GM20431 (cell line): ENCODE results near the gene MYO9A.

Experiments
- in situ Hi-C: fragments of 300-500 bp; cut with MseI, MboI; formaldehyde crosslinking; loops from one replicate; pipeline ENCODE4 v1.15.0; 2020; ENCODE audit warnings: low sequenced_read_pairs; ENCODE audit not compliant: unreplicated experiment

Gene MYO9A

DNA sequence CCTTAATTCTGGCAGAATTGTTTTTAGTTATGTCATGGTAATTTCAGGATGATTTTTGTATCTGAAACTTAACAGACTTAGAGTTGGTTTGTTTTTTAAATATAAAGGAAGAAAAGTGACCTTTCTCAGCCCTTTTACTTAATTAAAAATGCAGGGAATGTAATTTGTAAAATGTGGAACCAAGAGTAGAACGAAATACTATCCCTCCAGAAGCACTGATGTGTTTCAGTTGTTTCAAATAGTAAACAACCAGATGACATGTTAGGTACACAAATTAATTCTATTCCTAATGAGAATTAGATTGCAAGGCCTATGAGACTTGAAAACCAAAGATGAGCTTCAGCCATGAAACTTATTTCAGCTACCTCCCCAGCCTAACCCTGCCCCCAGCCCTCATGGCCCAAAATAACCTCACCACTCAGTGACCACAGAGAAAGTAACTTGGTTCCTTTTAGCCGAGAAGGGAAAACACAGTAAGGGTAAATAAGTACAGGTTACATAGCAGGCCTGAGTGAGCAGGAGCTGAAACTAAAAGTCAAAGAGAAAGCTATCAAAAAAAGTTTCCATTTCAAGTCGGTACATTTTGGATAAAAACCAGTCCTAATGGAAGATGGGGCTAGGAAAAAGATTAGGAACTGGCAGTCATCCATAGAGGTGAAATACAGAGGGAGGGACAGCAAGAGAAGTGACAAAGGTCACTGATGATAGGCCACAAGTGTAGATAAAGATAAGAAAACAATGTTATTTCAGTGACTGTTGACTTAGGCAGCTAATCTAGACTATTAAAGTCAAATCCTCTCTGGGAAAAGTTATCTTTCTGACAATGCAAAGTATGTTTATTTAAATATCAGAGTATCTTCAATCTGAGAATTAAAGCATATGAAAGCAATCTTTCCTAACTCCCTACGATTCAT is 23.5 kb upstream of the MYO9A start:
- in situ Hi-C loops: no loop called here

GRCh38 chr15:72140088-72140487 is 22.1 kb upstream of the MYO9A start:
- in situ Hi-C loops: no loop called here

DNA sequence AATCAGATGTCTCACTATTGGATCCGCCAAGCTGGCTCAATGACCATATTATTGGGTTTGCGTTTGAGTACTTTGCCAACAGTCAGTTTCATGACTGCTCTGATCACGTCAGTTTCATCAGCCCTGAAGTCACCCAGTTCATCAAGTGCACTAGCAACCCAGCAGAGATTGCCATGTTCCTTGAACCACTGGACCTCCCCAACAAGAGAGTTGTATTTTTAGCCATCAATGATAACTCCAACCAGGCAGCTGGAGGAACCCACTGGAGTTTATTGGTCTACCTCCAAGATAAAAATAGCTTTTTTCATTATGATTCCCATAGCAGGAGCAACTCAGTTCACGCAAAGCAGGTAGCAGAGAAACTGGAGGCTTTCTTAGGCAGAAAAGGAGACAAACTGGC is 21.7 kb upstream of the MYO9A start:
- in situ Hi-C loops: no loop called here

DNA sequence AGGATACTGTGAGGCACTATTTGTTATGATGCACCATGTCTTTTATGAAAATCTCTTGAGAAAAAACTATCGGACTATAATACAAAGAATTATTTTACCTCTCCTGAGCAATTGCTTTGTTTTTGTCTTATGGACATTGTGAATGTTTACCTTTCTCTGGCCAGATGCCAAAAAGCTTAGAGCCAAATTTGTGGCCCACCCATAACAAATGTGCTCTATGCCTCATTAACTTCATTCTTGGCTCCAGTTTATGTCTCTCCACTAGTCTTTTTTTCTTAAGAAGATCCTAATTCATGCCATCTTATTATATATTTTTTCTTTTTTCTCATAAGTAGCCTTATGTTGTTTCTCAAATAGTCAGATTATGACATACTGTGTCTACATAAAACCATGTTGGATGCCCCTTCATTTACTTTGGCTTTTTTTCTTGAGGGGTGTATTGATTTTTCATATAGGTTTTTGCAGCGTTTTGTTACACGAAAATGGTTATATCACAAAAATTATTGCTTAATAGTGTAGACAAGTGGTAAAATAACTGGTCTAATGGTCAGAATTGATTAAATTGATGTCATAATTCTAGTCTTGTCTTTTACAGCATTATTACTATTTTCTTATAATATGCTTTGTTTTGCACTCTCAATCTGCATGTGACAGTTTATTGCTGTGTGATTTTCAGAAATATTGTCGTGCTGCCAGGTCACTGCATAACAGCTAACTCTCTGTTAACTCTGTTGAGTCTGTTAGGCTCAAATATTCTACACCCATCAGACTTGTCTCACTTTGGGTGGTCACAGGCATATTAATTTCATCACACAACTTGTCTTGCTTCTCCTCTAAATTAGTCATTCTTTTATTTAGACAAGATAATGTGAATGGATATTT is 18.5 kb upstream of the MYO9A start:
- in situ Hi-C loops: no loop called here

GRCh38 chr15:72135719-72136118 is 17.8 kb upstream of the MYO9A start:
- in situ Hi-C loops: no loop called here

- in situ Hi-C loops: no loop called here
Measured at GRCh38 chr15:72133211-72133610, 15.3 kb upstream of the MYO9A start.

DNA sequence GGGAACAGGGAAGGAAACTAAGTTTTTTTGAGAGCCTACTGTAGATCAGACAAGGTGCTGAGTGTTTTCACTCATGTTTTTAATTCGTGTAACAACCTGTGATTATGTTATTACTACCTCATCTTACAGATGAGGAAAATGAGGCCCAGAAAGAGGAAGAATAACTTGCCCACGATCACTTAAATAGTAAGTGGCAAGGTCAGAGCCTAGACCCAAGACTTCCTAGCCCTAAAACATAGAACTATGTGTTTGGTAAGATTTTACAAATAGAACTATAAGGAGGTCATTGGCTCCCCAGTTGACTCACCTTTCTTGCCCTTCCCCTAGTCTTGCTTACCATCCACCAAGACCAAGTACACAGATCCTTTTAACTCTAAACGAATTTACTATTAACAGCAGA is 14.0 kb upstream of the MYO9A start:
- in situ Hi-C loops: no loop called here

DNA sequence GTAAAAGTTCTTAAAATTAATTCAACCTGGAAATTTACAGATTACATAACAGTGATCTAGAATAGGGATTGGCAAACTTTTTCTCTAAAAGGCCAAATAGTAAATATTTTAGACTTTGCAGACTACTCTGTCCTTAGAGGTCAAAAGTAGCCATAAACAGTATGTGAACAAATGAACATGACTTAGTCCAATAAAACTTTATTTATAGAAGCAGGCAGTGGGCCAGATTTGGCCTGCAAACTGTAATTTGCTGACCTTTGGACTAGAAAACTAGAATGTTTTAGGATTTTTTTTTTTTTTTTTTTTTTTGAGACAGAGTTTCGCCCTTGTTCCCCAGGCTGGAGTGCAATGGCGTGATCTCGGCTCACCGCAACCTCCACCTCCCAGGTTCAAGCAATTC is 12.3 kb upstream of the MYO9A start:
- in situ Hi-C loops: no loop called here

GRCh38 chr15:72128359-72128758 is 10.4 kb upstream of the MYO9A start:
- in situ Hi-C loops: no loop called here

GRCh38 chr15:72127724-72128322 is 9.9 kb upstream of the MYO9A start:
- in situ Hi-C loops: no loop called here

DNA sequence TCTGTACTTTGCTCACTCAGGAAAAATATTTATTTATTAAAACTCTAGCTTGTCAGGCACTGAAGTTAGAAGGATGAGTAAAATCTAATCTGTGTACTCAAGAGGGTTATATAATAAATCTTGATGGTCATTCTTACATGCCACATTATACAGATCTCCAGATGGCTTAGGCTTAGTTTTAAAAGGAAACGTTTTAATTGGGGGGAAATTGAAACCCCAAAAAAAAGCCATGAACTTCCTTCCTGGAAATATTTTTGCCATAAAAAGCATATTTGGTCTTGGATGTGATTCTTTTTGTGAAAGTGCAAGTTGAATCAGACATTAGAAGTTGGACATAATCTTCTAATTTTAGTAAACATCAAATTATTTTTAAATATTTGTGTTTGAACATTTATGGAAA is 6.3 kb upstream of the MYO9A start:
- in situ Hi-C loops: no loop called here

DNA sequence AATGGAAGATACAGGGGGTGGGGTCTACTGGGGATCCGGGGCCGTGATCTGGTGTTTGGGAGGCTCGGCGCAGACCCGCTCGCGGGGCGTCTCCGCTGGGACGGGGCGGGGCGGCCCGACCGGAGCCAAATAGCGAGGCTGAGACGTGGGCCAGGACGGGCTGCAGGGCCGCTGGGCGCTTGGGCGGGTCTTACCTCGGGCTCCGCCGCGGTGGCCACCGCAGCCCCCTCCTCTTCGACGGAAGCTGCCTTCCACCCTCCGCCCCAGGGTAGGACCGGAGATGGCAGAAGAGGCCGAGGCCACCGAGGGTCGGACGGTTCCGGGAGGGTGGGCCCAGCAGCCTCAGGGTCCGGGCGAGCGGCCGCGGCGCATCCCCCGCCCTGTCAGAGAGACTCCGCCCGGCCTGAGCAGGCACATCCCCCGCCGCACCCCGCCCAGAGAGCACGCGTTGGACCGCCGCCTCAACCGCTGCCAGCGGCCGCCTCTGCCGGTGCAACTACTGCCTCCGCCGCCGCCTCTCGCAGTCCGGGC is 399 bp downstream of the MYO9A start:
- in situ Hi-C loops: no loop called here

GRCh38 chr15:72116731-72117485 is 1.0 kb downstream of the MYO9A start:
- in situ Hi-C loops: no loop called here

DNA sequence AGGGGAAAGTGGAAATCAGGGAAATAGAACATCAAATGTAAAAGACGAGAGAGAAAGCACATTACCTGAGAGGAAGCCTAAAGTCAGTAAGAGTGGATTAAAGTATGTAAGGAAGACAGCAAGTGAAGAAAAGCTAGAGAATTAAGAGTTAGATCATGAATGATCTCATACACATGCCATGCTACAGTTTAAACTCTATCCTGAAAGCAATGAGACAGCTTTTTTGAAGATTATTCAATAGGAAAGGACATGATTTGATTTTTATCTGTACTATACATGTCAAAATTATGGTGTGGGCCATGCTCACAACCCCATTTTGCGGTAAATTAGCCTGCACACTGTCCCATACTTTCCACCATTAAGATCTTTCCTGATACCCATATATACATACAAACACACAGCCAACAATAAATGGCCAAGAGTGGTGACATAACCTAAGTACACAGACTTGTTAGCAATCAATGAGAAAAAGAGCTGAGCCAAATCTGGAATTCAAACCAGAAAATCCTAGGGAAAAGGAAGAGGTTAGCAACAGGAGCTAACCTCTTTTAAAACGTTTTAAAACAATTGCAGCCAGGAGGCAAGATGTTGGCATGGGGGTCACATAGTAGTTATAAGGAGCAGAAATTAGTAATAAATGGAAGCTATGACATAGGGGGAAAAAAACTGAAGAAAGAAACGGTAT is 4.5 kb downstream of the MYO9A start:
- in situ Hi-C loops: no loop called here

DNA sequence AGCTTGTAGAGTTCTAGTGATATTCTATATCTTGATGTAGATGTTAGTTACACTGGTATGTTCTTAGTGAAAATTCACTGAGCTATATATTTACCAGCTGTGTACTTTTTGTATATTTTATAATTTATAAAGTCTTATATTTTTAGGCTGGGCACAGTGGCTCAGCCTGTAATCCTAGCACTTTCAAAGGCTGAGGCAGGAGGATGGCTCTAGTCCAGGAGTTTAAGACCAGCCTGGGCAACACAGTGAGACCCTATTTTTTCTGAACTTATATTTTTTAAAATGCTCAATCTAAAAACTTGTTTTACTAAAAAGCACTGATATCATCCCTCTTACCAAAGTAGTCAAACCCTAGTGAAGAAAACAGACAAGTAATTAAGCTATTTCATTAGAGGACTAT is 5.1 kb downstream of the MYO9A start:
- in situ Hi-C loops: no loop called here

DNA sequence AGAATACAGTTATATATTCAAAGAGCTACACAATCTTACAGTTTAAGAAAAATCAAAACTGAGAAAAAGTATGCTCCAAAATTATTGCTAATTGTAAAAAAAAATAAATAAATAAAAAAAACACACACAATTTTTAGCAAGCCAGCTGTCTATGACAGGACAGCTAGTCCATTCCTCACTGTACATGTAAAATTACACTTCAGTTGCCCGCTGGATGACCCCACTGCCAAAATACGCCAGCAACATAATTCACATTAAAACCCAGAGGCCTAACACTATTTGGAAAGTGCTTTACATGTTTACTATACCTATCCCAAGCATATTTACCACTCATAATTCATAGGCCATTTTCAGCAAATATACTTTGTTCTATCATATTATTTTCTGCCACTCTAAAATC is 5.8 kb downstream of the MYO9A start:
- in situ Hi-C loops: no loop called here

GRCh38 chr15:72110355-72110754 is 7.6 kb downstream of the MYO9A start:
- in situ Hi-C loops: no loop called here

- in situ Hi-C loops: no loop called here
Measured at GRCh38 chr15:72106068-72106467, 11.9 kb downstream of the MYO9A start.

DNA sequence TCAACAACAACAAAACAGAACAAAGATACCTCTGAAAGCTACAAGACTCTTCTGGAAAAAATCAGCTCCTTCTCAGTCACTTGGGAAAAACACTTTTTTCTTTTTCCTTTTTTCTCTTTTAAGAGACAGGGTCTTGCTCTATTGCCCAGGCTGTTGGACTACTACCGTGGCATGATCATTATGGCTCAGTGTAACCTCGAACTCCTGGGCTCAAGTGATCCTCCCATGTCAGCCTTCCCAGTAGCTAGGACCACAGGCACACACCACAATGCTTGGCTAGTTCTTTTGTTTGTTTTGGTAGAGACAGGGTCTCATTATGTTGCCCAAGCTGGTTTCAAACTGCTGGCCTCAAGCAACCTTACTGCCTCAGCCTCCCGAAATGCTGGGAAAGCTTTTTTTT is 12.8 kb downstream of the MYO9A start:
- in situ Hi-C loops: no loop called here
